ENCODE measurements around the gene IL17C.
A peak's percentile ranks its signal among the peaks of the same experiment; 100 is the strongest.

Gene IL17C

GRCh38 chr16:88685156-88686061, 47.0 kb downstream of the IL17C start:
- DNase-seq (ENCODE audit: low spot score): peak; percentile 32

- no peak for DNase-seq (ENCODE audit: low spot score)
Measured at GRCh38 chr16:88686062-88686438, 47.7 kb downstream of the IL17C start.

DNA sequence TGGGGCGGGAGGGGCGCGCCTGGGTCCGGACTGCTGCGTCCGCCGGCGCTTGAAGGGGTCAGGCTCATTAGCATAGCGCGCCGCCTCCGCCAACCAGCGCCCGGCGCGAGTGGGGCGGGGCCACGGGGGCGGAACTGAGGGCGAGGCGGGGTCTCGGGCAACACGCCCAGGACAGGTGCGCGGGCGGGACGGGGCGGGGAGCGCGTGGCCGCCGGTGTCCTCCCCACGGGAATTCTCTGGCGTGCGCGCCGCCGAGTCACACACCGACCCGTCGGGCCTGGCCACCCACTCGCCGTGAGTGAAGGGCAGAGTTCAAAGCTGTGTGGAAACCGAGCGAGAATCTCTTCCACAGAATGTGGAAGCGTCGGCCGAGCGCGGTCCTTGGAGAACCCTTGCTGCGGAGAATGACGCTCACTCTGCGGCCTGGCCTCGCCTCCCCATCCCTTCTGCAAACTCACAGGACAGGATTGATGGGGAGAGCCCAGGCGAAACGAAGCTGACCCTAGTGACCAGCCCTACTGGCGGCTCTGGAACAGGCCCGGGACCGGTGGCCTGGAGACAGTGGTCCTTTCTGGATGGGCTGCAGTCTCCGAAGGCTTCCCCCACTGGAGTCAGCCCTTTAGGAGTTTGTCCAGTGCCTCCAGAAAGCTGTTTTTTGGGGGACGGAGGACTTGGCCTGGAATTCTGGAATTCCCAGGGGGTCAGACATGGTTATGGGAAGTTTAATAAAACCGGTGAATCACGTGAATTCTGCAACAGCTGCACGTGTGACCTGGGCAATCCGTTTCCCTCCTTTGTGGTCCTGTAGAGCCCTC, 48.3 kb downstream of the IL17C start, which contains the start of gene SNAI3:
TSS of gene SNAI3 (minus strand) at position 69 of the 815 bp plus-strand sequence. CDS start 101 bp downstream, outside the sequence.
- DNase-seq (ENCODE audit: low spot score): peak; percentile 61

GRCh38 chr16:88687254-88687576, 48.8 kb downstream of the IL17C start:
- no peak for DNase-seq (ENCODE audit: low spot score)

DNA sequence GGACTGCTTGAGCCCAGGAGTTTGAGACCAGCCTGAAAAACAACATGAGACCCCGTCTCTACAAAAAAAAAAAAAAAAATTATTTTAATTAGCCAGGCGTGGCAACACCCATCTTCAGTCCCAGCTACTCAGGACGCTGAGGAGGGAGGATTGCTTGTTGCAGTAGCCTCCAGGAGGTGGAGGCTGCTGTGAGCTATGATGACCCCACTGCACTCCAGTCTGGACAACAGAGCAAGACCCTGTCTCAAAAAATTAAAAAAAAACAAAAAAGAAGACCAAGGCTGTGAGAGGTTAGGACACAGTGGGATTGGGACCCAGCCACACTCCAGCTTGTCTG, 49.3 kb downstream of the IL17C start:
- no peak for DNase-seq (ENCODE audit: low spot score)

GRCh38 chr16:88688013-88688778, 49.8 kb downstream of the IL17C start:
- no peak for DNase-seq (ENCODE audit: low spot score)

All from SW480 (cell line).